GM23248 (cell line): ENCODE data around the gene DDX59.

Source experiments
- EZH2 ChIP-seq: fragments of 200-600 bp; sonication (generic); IDR thresholded peaks from 2 replicates; pipeline ENCODE4 v1.6.1; 2018; ENCODE audit warnings: antibody characterized with exemption, mild to moderate bottlenecking; ENCODE audit not compliant: insufficient read depth, poor library complexity, severe bottlenecking
- EZH2phosphoT487 ChIP-seq: fragments of 200-600 bp; sonication (generic); IDR thresholded peaks from 2 replicates; pipeline ENCODE4 v1.6.1; 2018; ENCODE audit warnings: antibody characterized with exemption, moderate library complexity, mild to moderate bottlenecking, low read depth; ENCODE audit not compliant: insufficient read depth

- TF ChIP-seq EZH2, result no peak
- no peak for TF ChIP-seq EZH2phosphoT487
Observed at GRCh38 chr1:200673952-200674823, 4.5 kb upstream of the DDX59 start.
